CD4-positive, alpha-beta T cell treated with Interleukin-17A for 4 hours (primary cell): ENCODE results near the gene HOXB6.
A peak's percentile ranks its signal among the peaks of the same experiment; 100 is the strongest.

Experiments
- DNase-seq: peaks from one replicate; pipeline ENCODE4 v3.0.0-alpha.2; 2020; ENCODE audit warnings: mixed read lengths

Gene HOXB6

GRCh38 chr17:48578616-48579470 is 25.9 kb downstream of the HOXB6 start:
- no peak for DNase-seq

GRCh38 chr17:48577946-48578615 is 26.7 kb downstream of the HOXB6 start, which contains the start of gene HOXB4:
Gene HOXB4 (minus strand): TSS chr17:48578350. CDS start chr17:48578319, 31 bp downstream.
- peak; percentile 77 for DNase-seq

DNA sequence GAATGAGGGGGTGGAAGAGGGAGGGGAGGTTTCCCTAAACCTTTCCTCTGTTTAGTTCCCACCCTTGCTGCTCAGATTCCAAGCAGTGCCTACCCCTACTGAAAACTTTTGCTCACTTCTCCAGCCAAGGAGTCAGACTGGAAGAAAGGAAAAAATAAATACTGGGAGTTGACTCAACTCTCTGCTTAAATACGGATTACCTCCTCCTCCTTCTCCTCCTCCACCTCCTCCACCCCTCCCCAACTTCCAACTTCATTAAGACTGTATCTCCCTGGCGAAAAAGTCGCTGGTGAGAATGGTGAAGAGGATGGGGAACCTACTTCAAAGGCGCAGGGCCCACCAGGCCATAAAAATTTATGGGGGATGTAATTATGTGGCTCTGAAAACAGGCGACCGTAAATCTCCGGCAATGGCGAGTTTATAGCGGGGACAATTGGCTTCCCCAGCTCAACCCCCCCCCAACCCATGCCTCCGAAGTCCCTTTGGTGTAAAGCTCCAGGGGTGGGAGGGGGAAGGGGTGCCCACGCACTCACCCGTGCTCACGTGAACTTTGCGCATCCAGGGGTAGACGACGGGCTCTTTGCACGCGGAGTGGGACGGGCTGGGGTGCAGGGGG is 27.3 kb downstream of the HOXB6 start:
- DNase-seq = peak; percentile 37

DNA sequence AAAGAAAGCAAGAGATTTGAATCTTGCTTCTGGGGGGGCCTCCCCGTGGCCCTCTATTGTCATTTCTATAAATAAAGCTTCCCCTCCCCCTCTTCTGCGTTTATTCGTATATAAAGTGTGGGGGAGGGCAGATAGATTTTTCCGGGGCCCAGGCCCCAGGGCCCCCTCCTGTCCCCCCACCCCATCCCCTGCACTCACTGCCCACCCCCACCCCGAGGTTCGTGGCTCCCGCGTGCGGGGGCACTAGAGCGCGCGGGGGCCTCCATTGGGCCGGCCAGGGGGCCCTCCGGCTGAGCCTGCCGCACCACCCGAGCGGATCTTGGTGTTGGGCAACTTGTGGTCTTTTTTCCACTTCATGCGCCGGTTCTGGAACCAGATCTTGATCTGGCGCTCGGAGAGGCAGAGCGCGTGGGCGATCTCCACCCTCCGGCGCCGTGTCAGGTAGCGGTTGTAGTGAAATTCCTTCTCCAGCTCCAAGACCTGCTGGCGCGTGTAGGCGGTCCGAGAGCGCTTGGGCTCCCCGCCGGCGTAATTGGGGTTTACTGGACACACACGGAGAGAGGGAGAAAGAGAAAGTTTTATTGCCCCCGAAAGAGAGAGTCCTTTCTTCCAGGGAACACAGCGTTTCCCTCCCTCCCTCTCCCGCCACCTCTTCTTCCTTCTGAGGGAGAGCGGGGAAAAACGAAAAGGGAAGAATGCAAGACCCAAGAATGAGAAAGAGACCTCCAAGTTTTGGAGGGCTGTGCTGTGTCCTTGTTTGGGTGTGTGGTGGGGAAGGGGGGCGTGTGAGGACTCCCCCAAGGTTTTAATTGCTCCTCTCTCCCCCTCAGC is 28.1 kb downstream of the HOXB6 start:
- DNase-seq = no peak

DNA sequence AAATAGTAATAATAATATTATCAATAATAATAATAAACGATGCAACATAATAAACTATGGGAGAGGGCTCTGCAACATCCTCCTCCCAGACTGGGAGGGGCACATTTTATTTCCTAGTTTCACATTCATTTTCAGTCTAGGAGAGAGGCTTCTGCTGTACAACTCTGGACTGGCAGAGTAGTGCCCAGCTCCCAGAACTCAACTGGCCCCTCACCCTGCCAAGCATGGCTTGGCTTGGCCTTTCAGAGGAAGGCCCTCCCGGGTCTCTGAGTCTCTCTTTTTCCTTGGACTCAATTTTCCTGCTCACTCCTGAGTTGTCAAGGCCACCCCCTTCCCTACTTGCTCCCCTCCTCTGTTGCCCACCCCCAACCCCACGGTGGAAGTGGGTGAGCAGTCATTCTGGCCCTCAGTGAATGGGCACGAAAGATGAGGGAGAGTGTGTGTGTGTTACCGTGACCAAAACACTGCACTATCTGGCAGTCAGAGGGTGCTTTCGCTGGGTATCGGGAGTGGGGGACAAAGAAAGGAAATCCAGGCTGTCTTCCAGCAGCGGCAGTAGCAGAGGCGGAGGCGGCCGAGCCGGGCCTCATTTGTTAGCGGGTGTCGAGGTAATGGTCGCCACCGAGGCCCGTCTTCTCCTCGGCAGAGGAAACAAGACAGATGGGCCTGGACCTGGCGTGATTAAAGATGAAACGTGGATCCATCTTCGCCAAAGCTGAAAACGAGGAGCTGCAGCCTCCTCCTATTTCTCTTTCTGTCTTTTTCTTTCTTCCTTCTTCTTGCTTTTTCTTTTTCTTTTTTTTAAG is 28.9 kb downstream of the HOXB6 start:
- DNase-seq = no peak

DNA sequence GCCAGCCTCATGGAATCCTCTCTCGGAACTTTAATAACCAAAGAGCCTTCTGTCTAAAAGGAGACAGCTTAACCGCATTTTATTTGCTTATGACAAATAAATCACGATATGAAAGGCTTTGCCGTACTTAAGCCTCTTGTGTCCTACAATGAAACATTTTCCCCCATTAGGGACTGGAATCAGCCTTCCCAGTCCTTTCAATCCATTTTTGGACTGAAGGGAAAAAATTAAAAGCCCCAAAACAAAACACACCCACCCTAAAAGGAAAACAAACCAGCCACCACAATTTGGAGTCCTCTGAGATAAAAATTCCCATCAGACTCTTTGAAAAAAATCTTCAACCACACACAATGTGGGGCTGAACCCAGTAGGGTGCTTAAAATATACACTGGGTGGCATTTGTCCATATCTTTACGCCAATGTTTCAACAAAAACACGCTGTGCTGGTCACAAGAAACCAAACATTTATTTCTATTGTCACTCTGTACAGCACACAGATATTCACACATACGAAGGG is 29.7 kb downstream of the HOXB6 start:
- DNase-seq = no peak

- DNase-seq = no peak
These were observed 30.2 kb downstream of the HOXB6 start for GRCh38 chr17:48574505-48575065.

DNA sequence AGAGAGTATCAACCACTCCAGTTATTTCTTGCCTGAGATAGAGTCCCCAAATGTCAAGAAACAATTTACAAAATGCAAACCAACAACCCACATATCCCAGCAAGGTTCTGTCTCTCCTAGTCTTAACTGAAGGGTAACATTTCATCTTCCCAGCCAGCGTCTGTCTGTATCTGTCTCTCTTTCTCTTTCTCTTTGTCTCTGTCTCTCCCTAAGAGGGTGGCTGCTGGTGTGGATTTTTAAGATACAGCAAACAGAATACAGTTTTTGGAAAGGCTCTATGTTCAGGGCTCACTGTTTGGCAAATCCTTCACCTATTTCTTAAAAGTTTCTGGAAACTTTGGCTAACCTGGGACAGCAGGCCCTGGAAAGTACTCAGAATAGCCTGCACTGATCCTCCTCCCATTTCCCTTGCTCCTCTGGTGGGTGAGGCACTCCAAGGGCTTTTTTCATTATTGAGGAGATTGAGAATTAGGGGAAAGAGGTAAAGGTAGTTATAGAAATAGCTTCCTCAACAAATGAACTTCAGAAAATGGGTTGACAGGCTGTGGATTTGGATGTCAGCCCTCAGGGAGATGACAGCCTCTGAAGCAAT is 32.9 kb downstream of the HOXB6 start:
- DNase-seq = no peak

- no peak for DNase-seq
These were observed 33.6 kb downstream of the HOXB6 start for GRCh38 chr17:48571024-48571818.

DNA sequence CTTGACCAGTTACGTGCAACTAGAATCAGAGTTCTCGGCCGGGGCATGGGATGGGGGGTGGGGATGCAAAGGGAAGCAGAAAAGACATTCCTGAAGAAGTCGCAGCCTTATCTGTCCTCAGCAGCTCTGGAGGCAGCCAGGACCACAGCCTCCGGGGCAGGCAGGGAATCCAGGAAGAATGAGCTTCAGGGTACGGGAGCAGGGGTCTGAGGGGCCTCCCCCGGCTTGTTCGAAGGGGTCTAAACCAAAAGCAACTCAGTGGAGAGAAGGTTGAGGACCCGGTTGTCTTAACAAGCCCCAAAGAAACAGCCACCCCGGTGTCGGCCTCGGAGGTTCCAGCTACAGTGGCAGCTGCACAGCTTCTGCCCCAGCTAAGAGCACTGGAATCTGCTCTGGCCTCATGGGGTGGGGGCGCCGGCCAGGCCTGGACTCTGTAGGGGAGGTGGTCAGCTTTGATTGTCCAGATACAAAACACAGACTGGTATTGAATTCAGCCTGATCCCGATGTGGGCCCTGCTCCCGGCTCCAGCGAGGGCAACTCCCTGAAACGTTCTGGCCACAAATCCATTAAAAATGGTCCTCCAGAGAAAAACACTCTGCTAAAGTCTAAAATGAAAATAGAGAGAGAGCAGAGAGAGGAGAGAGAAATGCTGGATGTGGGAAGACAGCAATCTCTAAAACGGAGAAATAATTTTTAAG is 34.3 kb downstream of the HOXB6 start:
- DNase-seq = no peak

- no peak for DNase-seq
These were observed 35.0 kb downstream of the HOXB6 start for GRCh38 chr17:48569674-48570324.

- no peak for DNase-seq
These were observed 35.6 kb downstream of the HOXB6 start for GRCh38 chr17:48569240-48569582.

DNA sequence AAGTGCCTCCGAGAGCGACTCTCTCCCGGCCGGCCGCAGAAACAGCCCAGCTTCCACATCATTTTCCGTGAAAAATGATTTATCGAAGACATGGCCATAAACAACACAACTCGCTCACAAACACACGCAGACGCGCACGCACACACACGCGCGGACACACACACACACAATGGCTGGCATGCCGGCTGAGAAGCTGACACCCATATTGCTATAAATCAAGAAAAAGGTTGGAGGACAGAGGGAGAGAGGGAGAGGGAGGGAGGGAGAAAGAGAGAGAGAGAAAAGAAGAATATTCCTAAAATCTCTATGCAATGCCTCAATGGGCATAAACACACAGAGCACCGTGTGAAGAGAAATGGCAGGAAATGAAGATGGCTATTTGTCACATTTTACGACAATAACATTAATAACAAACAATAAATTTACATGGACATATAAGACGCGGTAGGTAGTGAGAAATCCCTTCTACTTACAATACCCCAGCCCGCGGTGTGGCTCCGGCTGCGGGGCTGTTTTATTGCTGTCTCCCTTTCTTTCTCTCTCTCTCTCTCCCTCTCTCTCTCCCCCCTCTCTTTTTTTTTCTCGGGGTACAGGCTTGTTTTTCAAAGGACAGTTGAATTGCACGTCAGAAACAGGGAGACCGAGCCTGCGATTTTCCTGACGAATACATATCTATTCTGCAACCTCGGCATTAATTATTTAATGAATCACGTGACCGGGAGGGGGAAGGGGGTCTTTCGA is 36.1 kb downstream of the HOXB6 start:
- no peak for DNase-seq

DNA sequence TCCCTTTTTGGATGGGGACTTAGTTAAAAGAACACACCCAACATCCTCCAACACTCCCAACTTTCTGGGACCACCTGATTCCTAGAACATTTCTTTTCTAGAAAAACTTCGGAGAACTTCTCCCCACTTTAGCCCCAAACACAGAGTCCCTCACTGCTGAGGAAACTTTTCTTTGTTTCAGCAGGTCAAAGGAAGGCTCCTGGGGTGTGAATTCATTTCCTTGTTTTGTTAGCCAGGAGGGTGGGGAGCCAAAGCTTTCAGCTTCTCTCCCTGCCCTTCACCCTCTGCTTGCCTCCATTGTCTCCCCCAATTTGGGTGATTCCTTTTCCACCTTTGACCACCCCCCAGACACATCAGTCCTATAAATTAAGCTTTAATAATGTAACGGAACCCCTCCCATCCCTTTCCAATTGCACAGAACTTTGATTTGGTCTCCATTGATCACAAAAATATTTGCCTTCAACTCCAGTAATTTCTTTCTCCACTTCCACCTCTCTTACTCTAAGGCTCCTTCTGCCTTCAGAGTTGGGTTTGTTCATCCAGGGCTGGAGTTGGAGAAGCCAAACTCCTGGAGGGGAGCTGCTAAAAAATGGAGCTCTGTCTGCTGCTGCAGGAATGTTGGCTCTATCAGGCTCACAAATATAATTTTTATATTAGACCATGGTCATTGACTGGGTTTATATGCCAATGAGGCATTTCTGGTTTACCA is 37.0 kb downstream of the HOXB6 start:
- DNase-seq = no peak

DNA sequence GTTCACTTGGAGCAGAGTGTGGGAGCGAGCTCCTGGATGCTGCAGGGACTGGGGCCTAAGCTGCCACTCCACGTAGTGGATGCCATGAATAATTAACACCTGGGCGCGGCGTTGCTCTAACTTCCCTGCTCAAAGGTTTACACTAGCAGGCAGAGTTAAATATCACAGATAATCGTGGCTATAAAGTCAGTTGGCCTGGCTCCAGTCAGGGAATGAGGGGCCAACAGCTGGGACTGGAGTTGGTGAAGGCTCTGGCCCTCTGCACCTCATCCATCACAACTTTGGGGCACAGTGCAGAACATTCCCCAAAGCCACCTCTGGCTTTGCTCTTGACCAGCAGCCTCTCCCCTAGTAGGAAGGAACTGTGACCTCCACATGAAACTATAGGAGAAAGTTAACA is 37.6 kb downstream of the HOXB6 start:
- DNase-seq = no peak

- no peak for DNase-seq
These were observed 38.1 kb downstream of the HOXB6 start for GRCh38 chr17:48566717-48567116.

- no peak for DNase-seq
These were observed 38.7 kb downstream of the HOXB6 start for GRCh38 chr17:48565925-48566710.
